Mesendoderm (in vitro differentiated cells): ENCODE measurements around the gene CGB8.
A peak's percentile ranks its signal among the peaks of the same experiment; 100 is the strongest.
"Not testable (repeated sequence)": the region's sequence is repeated elsewhere in the genome, so short reads cannot be mapped to it uniquely, and the experiment has no call there.

Experiments used
- DNase-seq: peaks from one replicate; pipeline ENCODE4 v3.0.0; 2013
- H2AK5ac ChIP-seq: 2 replicates; pipeline ENCODE4 v1.6.1; 2013; ENCODE audit warnings: low read length, inconsistent platforms
- H2BK120ac ChIP-seq: 2 replicates; pipeline ENCODE4 v1.6.1; 2013; ENCODE audit warnings: low read depth, mild to moderate bottlenecking, low read length, moderate library complexity, mixed read lengths
- H2BK15ac ChIP-seq: replicated peaks from 2 replicates; pipeline ENCODE4 v1.6.1; 2013; ENCODE audit warnings: low read depth, mild to moderate bottlenecking, moderate library complexity
- H2BK5ac ChIP-seq: 2 replicates; pipeline ENCODE4 v1.6.1; 2013; ENCODE audit warnings: low read length, inconsistent platforms
- H3K18ac ChIP-seq: 2 replicates; pipeline ENCODE4 v1.6.1; 2013; ENCODE audit warnings: mild to moderate bottlenecking, low read length, mixed read lengths
- H3K23ac ChIP-seq: one replicate; pipeline ENCODE4 v1.6.1; 2013; ENCODE audit warnings: low read length
- H3K27ac ChIP-seq: 2 replicates; pipeline ENCODE4 v1.5.1; 2013; ENCODE audit warnings: low read depth, mild to moderate bottlenecking, inconsistent platforms, low read length, moderate library complexity
- H3K27me3 ChIP-seq: 2 replicates; pipeline ENCODE4 v1.6.1; 2013; ENCODE audit warnings: low read length, control low read depth, mild to moderate bottlenecking, inconsistent platforms; ENCODE audit not compliant: insufficient read depth, poor library complexity
- H3K36me3 ChIP-seq: 2 replicates; pipeline ENCODE4 v1.6.1; 2013; ENCODE audit warnings: low read length, inconsistent platforms; ENCODE audit not compliant: control insufficient read depth, insufficient read depth
- H3K4ac ChIP-seq: one replicate; pipeline ENCODE4 v1.6.1; 2013; ENCODE audit warnings: low read depth, mild to moderate bottlenecking, low read length, moderate library complexity
- H3K4me1 ChIP-seq: 2 replicates; pipeline ENCODE4 v1.6.1; 2013; ENCODE audit warnings: low read depth, low read length, inconsistent platforms; ENCODE audit not compliant: control insufficient read depth
- H3K4me2 ChIP-seq: 2 replicates; pipeline ENCODE4 v1.6.1; 2013; ENCODE audit warnings: low read length
- H3K4me3 ChIP-seq: 2 replicates; pipeline ENCODE4 v1.5.1; 2013; ENCODE audit warnings: mild to moderate bottlenecking, low read length
- H3K56ac ChIP-seq: one replicate; pipeline ENCODE4 v1.6.1; 2013; ENCODE audit warnings: low read length
- H3K79me1 ChIP-seq: 2 replicates; pipeline ENCODE4 v1.6.1; 2013; ENCODE audit warnings: low read length, inconsistent platforms
- H3K79me2 ChIP-seq: 2 replicates; pipeline ENCODE4 v1.6.1; 2013; ENCODE audit warnings: mild to moderate bottlenecking, low read length; ENCODE audit not compliant: control insufficient read depth, insufficient read depth
- H3K9ac ChIP-seq: 2 replicates; pipeline ENCODE4 v1.6.1; 2013; ENCODE audit warnings: low read length, inconsistent platforms
- H4K5ac ChIP-seq: one replicate; pipeline ENCODE4 v1.6.1; 2013; ENCODE audit warnings: low read length
- H4K8ac ChIP-seq: one replicate; pipeline ENCODE4 v1.6.1; 2013; ENCODE audit warnings: low read depth, mild to moderate bottlenecking, control low read depth, low read length, moderate library complexity
- WGBS: extraction: QIAGEN DNeasy Blood & Tissue Kit; methylation state at CpG from one replicate; pipeline ENCODE4 v1.1.7; 2013; ENCODE audit warnings: low lambda C conversion rate, missing lambda C conversion rate; ENCODE audit not compliant: insufficient coverage; ENCODE audit errors: extremely low coverage; 5-methylcytosine and 5-hydroxymethylcytosine counted together

The CGB8 gene

GRCh38 chr19:49080392-49080791 is 31.5 kb upstream of the CGB8 start:
- Histone ChIP-seq H3K23ac (no peak overlapping the region), H3K27me3 (no peaks in the 10 kb centered on the region), H3K4ac (no peak overlapping the region), H3K9ac (no peak overlapping the region), H2BK15ac (no peak overlapping the region), H4K8ac (no peak overlapping the region), H3K79me1 (no peaks in the 10 kb centered on the region), H3K27ac (no peak overlapping the region), H2BK5ac (no peak overlapping the region), H3K79me2 (peaks cover under 1% of the 10 kb centered on the region), H3K4me2 (no peak overlapping the region), H2BK120ac (no peak overlapping the region), H3K4me1 (no peaks in the 10 kb centered on the region), H2AK5ac (no peak overlapping the region), H3K18ac (no peak overlapping the region), H3K56ac (no peak overlapping the region), H3K36me3 (no peaks in the 10 kb centered on the region), H3K4me3 (no peak overlapping the region), H4K5ac (no peak overlapping the region)
- no peak for DNase-seq
- WGBS = no CpG with 5 or more reads among the region's 4 CpGs

- not testable (repeated sequence) for H2BK120ac ChIP-seq, H3K36me3 ChIP-seq, H3K56ac ChIP-seq, H4K8ac ChIP-seq, H3K18ac ChIP-seq, H3K4me1 ChIP-seq, H3K4ac ChIP-seq, H3K4me3 ChIP-seq, H3K27me3 ChIP-seq, H2BK5ac ChIP-seq, H3K23ac ChIP-seq, H2BK15ac ChIP-seq, H3K27ac ChIP-seq, H2AK5ac ChIP-seq, H4K5ac ChIP-seq, H3K79me1 ChIP-seq, H3K9ac ChIP-seq, H3K79me2 ChIP-seq, H3K4me2 ChIP-seq
- peak; percentile 42 for DNase-seq
- no CpG with 5 or more reads among the region's 9 CpGs for WGBS
These were observed 26.0 kb upstream of the CGB8 start for GRCh38 chr19:49074869-49075268.

- H3K18ac ChIP-seq = no peak overlapping the region
- no peaks in the 10 kb centered on the region for H3K79me2 ChIP-seq
- H2AK5ac ChIP-seq = no peak overlapping the region
- H3K23ac ChIP-seq = no peak overlapping the region
- H3K56ac ChIP-seq = no peak overlapping the region
- no peak overlapping the region for H2BK120ac ChIP-seq
- DNase-seq = peak; percentile 66
- H2BK15ac ChIP-seq = no peak overlapping the region
- H3K4me3 ChIP-seq = no peak overlapping the region
- no peaks in the 10 kb centered on the region for H3K36me3 ChIP-seq
- no peaks in the 10 kb centered on the region for H3K79me1 ChIP-seq
- H3K27ac ChIP-seq = no peak overlapping the region
- no peak overlapping the region for H4K8ac ChIP-seq
- no CpG with 5 or more reads among the region's 23 CpGs for WGBS
- no peak overlapping the region for H3K4ac ChIP-seq
- no peak overlapping the region for H4K5ac ChIP-seq
- peaks cover 11% of the 10 kb centered on the region for H3K27me3 ChIP-seq
- H3K4me2 ChIP-seq = no peak overlapping the region
- H2BK5ac ChIP-seq = no peak overlapping the region
- H3K9ac ChIP-seq = no peak overlapping the region
- H3K4me1 ChIP-seq = no peaks in the 10 kb centered on the region
These were observed 24.8 kb upstream of the CGB8 start for GRCh38 chr19:49073514-49074378.

GRCh38 chr19:49071860-49072547 is 23.1 kb upstream of the CGB8 start:
- Histone ChIP-seq H2BK5ac (no peak overlapping the region), H3K79me2 (no peaks in the 10 kb centered on the region), H2BK15ac (no peak overlapping the region), H3K4me1 (no peaks in the 10 kb centered on the region), H4K8ac (no peak overlapping the region), H3K56ac (peak overlapping the region; percentile 50), H3K4me2 (no peak overlapping the region), H3K36me3 (no peaks in the 10 kb centered on the region), H3K27me3 (peaks cover 11% of the 10 kb centered on the region), H3K4me3 (no peak overlapping the region), H3K4ac (no peak overlapping the region), H3K79me1 (no peaks in the 10 kb centered on the region), H2AK5ac (no peak overlapping the region), H3K23ac (no peak overlapping the region), H3K9ac (no peak overlapping the region), H3K27ac (no peak overlapping the region), H4K5ac (no peak overlapping the region), H3K18ac (no peak overlapping the region), H2BK120ac (no peak overlapping the region)
- peak; percentile 64 for DNase-seq
- no CpG with 5 or more reads among the region's 93 CpGs for WGBS

GRCh38 chr19:49070416-49070815 is 21.5 kb upstream of the CGB8 start:
- Histone ChIP-seq H3K4me3 (no peak overlapping the region), H2BK5ac (no peak overlapping the region), H3K4ac (no peak overlapping the region), H4K8ac (no peak overlapping the region), H3K4me1 (peaks cover 2% of the 10 kb centered on the region), H3K27me3 (peaks cover 11% of the 10 kb centered on the region), H3K36me3 (no peaks in the 10 kb centered on the region), H3K56ac (no peak overlapping the region), H3K79me1 (no peaks in the 10 kb centered on the region), H3K4me2 (no peak overlapping the region), H3K79me2 (no peaks in the 10 kb centered on the region), H2BK15ac (no peak overlapping the region), H2AK5ac (no peak overlapping the region), H3K9ac (no peak overlapping the region), H4K5ac (no peak overlapping the region), H2BK120ac (no peak overlapping the region), H3K18ac (no peak overlapping the region), H3K27ac (no peak overlapping the region), H3K23ac (no peak overlapping the region)
- DNase-seq = no peak
- no CpG with 5 or more reads among the region's 21 CpGs for WGBS
